ENCODE results near the gene MGA.
"Not testable (repeated sequence)": the region's sequence is repeated elsewhere in the genome, so short reads cannot be mapped to it uniquely, and the experiment has no call there.

MGA gene

DNA sequence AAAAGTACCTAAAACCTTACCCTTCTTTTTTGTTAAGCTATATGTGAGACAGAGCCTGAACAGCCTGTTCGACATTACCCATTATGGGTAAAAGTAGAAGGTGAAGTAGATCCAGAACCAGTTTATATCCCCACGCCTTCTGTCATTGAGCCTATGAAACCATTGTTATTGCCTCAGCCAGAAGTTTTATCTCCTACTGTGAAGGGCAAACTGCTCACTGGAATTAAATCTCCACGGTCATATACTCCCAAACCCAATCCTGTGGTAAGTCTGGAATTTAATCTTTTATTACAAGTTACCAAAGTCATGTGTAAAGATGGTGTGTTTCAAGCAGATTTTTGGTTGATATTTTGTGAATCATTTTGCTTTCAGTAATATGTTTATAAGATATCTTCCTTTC lies 66.9 kb downstream of the MGA start:
- DNase-seq: no peak

DNA sequence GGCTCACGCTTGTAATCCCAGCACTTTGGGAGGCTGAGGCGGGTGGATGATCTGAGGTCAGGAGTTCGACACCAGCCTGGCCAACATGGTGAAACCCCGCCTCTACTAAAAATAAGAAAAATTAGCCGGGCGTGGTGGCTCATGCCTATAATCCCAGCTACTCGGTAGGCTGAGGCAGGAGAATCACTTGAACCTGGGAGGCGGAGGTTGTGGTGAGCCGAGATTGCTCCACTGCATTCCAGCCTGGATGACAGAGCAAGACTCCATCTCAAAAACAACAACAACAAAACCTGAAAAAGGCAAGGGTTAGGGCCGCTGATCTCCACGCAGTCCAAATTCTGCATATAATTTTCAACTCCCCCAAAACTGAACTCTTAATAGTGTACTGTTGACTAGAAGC lies 67.9 kb downstream of the MGA start:
- DNase-seq: not testable (repeated sequence)

DNA sequence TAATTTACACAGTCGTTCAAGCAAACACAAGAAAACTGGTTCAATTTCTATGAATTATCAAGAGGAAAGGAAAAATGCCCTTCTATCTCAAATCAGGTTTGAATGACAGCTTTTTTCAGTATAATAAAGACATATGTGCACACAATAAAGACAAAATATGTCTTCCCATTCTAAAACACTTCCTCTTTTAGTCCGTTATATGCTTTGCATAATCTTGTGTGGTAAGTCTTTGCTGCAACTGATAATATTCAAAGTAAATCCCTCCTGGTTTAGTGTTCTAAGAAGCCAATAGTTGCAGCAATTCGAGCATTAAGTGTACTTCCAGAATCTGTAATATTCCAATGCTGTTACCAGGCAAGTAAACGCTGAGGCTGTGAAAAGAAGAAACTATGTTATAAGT lies 70.3 kb downstream of the MGA start:
- DNase-seq: no peak

DNA sequence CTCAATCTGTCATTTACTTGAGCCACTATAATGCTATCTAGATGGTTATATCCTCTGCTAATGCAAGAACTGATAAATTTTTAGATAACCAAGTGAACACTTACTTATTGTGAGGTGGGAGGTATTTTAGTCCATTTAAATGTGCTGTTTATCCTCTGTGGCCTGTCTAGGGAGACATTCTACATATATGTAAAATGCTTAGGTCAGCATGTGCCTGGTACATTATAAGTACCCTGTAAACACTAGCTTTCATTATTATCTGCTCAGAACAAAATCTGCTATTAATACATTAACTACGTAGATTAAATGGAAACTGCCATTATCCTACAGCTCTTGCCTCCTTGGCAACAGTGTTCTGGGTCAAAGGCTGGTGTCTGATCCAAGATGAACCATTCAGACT lies 72.3 kb downstream of the MGA start:
- DNase-seq: no peak

DNA sequence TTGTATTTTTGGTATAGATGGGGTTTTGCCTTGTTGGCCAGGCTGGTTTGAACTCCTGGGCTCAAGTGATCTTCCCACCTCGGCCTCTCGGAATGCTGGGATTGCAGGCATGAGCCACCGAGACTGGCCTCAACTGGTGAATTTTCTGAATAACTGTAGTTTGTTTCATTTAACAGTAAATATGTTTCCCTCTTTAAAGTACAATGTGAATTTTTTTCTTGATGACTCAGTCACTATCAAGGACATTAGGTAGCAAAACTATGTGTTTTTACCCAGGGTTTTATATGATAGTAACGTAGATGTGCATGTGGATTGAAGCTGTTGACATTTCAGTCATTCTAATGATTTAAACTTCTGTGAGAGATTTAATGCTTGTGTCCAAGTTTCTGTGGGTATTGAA lies 73.9 kb downstream of the MGA start:
- no peak for DNase-seq

DNA sequence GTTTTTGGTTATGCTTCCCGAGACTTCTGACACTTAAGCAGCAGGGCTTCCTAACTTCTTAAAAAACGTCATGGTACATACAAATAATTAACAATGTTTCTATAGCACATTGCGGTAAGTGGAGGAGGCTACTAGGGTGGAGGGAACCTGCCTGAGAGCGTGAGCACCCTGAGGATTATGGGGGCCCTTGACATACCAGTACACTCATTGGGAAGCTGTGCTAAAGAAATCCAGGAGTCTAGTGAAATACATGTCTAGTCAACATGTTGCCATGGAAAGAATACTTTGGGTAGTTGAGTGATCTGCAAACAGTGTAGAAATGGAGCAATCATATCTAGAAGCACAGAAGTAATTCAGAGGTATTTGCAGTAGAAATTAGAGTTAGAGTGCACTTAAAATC lies 74.8 kb downstream of the MGA start:
- DNase-seq: no peak

DNA sequence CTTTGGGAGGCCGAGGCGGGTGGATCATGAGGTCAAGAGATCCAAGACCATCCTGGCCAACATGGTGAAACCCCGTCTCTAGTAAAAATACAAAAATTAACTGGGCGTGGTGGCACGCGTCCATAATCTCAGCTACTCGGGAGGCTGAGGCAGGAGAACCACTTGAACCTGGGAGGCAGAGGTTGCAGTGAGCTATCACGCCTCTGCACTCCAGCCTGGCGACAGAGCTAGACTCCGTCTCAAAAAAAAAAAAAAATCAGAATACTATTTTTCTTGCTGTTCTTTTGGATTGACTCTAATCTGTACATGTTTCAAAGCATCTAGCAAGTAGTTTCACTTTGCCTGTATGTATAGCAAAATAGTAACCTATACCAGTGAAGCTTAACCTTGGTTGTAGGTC lies 75.3 kb downstream of the MGA start:
- DNase-seq: not testable (repeated sequence)

DNA sequence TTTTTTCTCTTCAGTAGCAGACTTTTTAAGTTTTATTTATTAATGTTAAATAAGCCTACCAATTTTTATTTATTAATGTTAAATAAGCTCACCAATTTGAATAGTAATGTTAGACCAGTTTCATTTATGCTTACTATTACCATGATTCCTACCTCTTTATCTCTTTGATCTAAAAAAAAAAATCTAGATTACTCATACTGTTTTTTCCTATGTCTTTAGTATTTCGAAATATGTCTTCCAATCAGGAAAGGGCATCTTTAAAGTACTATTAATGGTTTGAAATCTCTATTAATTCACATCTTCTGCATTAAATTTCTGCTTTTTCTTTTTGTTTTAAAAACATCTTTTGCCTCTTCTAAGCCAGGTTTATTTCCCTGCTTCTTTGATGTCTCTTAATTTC lies 86.6 kb downstream of the MGA start:
- no peak for DNase-seq

DNA sequence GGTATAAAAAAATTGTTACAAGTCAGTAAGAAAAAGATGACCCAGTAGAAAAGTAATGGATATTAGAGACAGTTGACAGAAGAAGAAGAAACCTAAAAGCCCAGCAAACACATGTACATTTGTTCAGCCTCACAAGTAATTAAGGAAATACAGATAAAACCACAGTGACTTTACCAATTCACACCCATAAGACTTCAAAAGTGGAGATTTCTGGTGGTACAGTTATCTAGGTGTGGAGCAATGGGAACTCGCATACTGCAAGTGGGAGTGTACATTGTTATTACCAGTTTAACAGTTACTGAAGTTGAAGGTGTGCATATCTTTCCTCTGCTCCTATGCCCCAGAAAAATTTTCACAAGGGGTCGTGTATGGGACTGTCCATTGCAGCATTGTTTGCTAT lies 96.0 kb downstream of the MGA start:
- DNase-seq: no peak

DNA sequence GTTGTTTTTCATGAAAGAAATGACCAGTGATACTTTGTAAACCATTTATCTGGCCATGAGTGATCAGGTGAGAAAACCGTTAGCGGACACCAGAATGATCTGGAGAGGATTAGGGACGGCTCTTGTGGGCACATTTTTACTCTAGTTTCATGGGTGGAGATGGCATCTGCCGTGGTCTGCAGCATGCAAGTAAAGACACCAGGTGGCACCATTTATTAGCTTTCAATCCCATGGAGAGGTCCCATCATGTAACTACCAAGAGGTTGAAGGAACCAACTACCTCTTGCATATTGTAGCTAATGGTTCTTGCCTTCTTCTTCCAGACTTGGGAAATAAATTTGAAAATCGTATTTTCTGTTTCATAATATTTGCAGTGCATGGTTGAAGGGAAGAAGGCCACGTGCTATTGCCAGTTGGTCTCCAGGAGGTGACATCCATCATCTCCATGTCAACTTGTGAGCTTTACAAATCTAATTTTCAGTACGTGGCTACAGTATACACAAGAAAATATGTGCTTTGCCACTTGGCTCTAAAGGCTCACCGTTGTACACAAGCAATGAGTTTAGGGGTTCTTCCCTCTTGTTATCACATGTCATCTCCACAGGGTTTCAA lies 112.6 kb downstream of the MGA start:
- DNase-seq: no peak

DNA sequence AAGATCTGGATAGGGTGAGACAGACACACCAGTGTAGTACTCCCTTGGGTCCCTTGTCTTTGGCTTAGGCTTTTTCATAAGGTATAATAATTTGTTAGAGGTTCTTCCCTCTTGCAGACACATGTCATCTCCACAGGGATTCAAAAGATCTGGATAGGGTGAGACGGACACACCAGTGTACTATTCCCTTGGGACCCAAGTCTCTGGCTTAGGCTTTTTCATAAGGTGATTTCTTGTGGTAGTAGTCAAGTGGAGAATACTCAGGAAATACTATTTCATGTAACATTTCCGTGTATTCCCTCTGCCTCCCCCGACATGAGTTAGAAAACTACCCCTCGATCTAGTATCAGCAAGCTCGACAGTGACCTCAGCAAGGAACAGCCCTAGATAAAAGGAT lies 113.1 kb downstream of the MGA start:
- no peak for DNase-seq

DNA sequence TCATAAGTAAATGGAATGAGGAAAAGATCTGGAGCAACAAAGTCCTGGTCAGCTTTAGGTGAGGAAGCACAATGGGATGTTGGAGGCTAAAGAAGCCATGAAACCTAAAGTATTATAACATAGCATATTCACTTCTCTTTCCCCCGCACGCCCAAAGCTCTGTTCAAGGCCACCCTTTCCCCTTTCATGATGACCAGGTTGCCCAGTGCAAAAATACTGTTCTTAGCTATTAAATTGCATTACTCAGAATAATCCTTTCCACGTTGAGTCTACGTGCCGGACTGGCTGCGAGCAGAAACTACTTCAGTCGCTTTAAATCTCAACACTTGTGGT lies 113.5 kb downstream of the MGA start:
- no peak for DNase-seq

DNA sequence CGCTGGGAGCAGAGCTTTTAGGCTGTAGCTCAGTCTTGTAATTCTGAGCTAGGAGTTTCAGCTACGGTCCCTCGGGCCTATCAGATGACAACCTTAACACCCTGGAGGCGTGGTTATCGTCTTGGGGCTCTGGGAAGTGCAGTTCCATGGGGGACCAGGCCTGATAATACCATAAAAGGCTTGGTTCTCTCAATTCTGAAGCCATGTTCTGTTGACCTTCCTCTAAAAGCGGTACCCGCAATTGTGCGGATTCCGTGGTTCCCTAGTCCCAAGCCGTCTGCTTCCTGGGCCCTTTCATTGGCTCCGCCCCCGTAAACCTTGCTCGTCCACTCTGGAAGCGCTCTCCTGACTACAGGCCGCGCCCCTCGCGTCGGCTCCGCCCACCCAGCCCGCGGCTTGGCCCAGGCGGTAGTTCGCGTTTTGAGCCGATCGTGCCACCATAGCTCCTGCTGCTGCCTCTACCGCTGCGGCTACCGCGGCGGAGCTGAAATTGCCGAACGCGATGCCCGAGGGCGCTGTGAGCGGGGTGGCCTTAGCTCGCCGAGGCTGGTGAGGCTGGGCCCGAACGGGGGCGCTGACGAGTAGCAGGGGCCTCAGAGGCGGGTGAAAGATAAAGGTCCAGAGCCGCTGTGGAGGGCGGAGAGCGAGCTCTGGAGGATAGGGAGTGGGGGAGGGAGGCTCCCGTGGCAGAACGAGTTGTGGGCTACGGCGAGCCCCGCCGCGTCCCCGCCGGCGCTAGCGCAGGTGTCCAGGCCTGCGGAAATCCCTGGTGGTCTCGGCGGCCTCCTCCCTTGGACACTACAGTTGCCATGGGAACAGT lies 114.1 kb downstream of the MGA start, which contains the start of gene MAPKBP1:
Gene MAPKBP1, plus strand, starts transcription at position 423 of the 820 bp plus-strand sequence. CDS start 792 bp downstream, outside the sequence.
- DNase-seq: peak; percentile 95

DNA sequence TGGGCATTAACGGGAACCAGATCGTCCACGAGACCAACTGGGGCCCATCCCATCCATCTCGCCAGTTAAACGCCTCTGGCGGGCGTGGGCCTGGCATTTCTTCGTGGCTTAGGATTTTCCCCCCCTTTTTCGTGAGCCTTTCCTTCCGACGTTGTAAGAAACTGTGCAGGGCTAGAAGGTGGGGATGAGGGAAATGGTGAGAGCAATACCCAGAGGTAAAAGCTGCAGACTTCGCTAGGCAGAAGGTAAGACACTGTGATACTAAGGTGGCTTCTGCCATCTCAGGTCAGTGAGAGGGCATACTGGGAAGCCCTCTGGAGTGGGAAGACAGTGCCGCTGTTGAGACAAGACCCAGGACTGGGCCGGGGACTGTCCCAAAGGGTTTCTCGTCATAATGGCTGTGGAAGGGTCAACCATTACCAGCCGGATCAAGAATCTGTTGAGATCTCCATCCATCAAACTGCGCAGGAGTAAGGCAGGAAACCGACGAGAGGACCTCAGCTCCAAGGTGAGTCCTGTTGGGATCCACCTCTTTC lies 114.7 kb downstream of the MGA start:
- no peak for DNase-seq

DNA sequence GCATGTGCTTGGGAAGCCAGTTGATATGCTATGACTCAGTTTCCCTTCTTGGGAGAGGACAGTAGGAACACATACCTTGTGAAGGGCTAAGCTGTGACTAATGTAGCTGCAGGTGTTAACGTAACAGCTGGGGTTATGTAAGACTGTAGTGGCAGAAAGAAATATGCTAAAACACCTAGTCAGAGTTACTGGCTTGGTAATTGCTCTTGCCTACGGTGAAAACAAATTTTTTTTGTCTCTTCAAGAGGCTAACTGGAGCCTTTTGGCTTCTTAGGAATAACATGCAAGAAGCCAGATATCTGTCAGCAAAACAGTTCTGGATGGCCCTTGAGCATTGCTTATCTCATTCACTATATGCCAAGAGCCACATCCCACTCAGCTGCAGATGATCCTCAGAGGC lies 115.4 kb downstream of the MGA start:
- no peak for DNase-seq

DNA sequence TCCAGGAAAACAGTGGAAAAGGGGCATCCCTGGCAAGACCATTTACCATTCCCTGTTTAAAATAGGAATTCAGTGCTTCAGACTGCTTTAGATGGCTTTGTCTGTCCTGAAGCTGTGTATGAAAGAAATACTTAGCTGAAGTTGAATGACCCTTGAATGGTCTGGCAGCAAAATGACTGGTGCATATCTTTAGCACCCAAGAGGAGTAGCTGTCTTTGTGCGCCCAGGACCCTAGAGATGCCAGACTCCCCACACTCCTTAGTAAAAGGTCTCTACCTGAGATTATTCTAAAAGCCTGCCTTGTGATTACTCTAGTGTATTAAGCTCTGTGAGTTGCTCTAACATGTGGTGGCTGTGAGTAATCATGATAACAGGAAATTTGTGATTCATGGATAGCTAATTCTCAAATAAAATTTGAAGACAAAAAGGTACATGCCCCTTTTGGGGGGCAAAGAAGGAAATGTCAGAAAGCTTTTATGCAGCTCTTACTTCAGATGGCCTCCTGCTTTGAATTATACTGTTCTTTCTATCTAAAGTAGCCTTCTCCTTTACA lies 117.3 kb downstream of the MGA start:
- DNase-seq: no peak

DNA sequence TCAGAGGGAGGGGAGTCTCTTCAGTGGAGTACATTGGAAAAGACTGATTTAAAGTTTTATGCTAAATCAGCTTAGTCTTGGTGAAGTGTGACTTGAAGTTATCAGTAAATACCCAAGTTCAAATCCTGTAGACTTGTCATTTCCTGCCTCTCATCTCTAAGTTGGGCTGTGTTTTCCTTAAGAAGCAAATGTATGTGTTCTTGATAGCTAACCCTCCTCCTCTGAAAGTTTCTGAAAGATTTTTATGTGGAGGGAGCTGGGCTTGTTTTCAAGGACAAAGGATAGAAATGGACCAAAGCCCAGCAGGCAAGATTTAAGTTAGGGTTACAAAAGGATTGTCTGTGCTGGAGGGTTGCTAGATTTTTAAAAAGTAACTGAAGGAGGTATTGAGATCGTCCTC lies 118.3 kb downstream of the MGA start:
- no peak for DNase-seq

DNA sequence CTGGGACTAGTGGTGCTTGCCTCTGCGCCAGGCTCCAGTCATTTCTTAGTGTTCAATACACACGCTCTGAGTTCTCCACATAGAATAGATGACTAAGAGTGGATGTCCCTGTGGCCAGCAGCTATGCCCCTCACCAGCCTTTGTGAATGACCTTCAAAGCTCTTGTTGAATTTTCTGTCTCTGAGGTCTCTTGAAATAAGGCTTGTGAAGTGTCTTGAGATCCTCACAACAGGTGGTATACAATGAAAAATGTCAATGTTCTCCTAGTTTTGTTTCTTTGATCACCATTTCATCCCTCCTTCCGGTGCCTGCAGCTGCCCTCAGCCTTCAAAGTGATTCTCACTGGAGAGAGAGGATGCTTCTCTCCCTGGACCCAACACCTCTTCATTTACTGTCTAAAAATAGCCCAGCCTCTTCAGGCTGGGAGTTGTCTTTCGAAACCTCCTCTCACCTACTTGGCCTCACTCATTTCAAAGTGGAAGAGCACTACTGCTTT lies 119.5 kb downstream of the MGA start:
- DNase-seq: no peak

DNA sequence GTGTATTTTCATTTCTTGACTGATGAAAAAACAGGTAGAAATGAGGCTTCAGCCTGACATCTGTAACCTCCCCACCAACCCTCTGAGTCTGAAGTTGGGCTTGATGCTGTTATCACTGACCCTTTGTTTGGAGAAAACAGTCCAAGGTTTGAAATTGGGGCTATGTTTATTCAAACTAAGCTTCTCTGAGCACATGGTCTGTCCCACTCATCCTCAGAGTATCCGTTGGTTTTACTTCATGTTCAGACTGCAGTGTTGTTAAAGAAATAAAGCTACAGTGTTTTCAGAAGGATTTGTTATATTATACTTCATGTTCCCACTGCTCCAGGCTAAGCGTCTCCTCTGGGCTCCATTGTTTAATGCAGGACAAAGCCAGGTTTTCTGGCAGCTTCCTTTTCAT lies 120.1 kb downstream of the MGA start:
- DNase-seq: no peak

DNA sequence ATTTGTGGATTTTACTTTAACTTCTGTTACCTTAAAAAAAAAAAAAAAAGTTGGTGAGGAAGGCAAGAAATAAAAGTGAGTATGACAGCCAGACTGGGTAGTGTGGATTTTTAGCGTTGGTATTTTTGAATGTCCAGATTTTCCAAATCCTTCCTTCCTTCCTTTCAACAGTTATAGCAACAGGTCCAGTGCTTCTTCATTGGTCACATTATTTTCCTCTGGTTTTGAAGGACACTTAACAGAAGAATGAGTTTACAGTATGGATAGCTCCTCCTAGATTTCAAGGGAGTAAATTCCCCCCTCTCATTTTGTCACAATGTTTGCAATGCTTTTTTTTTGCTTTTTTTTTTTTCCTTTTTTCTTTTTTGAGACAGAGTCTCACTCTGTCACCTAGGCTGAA lies 120.5 kb downstream of the MGA start:
- no peak for DNase-seq

DNA sequence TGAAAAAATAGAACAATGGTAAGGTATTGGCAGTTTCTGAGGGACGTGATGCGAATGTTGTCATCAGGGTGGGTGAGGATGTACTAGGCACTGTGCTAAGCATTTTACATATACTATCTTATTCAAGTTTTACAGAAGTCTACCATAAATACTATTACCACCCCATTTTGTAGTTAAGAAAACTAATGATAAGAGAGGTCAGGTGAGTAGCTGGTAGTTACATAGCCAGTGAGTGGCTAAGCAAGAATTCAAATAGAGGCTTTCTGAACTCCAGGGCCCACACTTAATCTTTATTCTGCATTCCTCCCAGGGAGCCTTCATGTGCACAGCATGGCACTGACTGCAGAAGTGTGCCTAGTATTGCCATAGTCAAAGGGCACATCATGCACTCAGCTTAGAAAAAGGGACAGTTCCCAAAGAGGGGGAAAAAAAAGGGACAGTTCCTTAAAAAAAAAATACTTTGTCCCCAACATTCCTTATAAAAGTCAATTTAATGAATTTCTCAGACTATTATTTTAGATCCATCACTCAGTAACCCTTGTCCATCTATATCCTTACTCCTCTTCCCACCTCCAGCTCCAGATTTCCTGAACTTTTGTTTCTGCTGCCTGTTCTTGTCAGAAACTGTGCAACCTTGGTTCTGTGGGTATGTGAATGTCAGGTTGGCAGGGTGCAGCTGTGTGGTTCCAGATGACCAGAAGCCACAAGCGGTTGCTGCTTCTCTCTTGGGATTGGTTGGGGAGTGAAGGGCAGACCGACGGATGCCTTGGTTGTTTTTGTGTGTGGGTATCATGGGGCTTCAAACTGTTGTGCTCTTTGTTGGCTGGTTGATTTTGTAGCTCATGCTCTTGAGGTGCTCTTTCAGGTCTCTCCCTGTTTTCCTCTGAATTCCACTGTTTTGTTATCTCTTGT lies 122.4 kb downstream of the MGA start:
- no peak for DNase-seq

DNA sequence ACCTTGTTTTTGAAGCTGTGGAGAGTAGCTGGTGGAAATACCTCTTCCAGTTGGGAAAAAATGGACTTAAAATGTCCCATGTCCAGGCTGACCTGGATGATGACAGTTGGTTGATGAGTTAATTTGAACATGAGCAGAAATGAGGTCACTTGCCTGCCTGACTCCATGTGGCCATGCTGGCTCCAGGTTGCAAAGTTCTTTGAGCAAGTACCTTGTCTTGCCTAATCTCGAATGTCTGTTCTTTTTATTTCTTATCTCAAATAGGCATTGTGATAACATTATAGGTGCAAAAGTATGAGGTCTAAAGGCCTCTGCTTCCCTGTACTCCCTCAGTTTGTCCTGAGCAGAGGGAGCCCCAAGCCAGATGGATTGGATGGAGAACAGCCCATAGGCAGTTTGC lies 123.1 kb downstream of the MGA start:
- no peak for DNase-seq

DNA sequence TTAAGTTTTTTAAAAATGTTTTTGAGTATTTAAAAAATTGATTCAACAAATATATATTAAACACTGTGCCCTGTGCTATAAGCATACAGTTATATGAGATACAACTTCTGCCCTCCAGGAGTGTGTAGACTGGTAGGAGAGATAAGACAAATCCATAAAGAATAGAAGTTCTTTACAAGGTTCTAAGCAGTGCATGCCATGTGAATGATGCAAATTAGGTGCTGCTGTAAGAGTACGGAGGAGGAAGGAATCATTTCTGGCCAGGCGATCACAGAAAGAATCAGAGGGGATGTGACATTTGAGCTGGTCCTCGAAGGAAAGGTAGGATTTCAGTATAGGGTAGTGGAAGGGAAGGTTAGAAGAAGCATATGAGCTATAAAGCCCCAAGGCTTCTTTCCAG lies 128.1 kb downstream of the MGA start:
- no peak for DNase-seq
